Fibroblast of mammary gland (primary cell): ENCODE data around the gene SMAP1.
A peak's percentile ranks its signal among the peaks of the same experiment; 100 is the strongest.

Experiments
- DNase-seq: peaks from one replicate; pipeline ENCODE4 v3.0.0-alpha.2; 2010; ENCODE audit warnings: low read depth
- H3K4me3 ChIP-seq: 2 replicates; pipeline ENCODE4 v1.5.1; 2011; ENCODE audit warnings: low read depth, mild to moderate bottlenecking, low read length, moderate library complexity; ENCODE audit not compliant: control insufficient read depth
- CTCF ChIP-seq: conservative IDR thresholded peaks from 2 replicates; pipeline ENCODE4 v1.5.1; 2011; ENCODE audit warnings: low read depth, low read length, inconsistent platforms; ENCODE audit not compliant: control insufficient read depth, insufficient read depth

Gene SMAP1

GRCh38 chr6:70667711-70668498, at the start of gene SMAP1:
TSS of gene SMAP1 (plus strand) at chr6:70667883. CDS start at chr6:70668024, 141 bp downstream.
- H3K4me3 ChIP-seq: peak within 1 kb of the TSS; percentile 64
- TF ChIP-seq CTCF: no peak
- DNase-seq: peak; percentile 79

GRCh38 chr6:70620746-70621145, 46.9 kb upstream of the SMAP1 start:
- DNase-seq: no peak
- TF ChIP-seq CTCF: no peak

GRCh38 chr6:70622461-70622860, 45.2 kb upstream of the SMAP1 start:
- H3K4me3 ChIP-seq: no peak overlapping the region
- DNase-seq: peak; percentile 15
- TF ChIP-seq CTCF: no peak

More at GRCh38 chr6:70620746-70621145, 46.9 kb upstream of the SMAP1 start:
- H3K4me3 ChIP-seq: no peak overlapping the region

GRCh38 chr6:70625436-70625835, 42.2 kb upstream of the SMAP1 start:
- no peak for TF ChIP-seq CTCF
- no peak overlapping the region for H3K4me3 ChIP-seq
- DNase-seq: no peak

- TF ChIP-seq CTCF: no peak
- DNase-seq: no peak
- no peak overlapping the region for H3K4me3 ChIP-seq
Measured at GRCh38 chr6:70627500-70628254, 40.0 kb upstream of the SMAP1 start.

GRCh38 chr6:70629929-70630328, 37.8 kb upstream of the SMAP1 start:
- no peak overlapping the region for H3K4me3 ChIP-seq
- TF ChIP-seq CTCF: no peak
- no peak for DNase-seq
